Inferior parietal cortex (tissue), 1 donor: ENCODE measurements around the gene PERCC1.

Source experiments
- DNase-seq: peaks from one replicate; pipeline ENCODE4 v3.0.0-alpha.2; 2016; ENCODE audit errors: extremely low spot score

Gene PERCC1

GRCh38 chr16:1450218-1450617, 19.3 kb downstream of the PERCC1 start:
- no peak for DNase-seq

- no peak for DNase-seq
Measured at GRCh38 chr16:1450841-1451240, 20.0 kb downstream of the PERCC1 start.

GRCh38 chr16:1451702-1452392, 21.0 kb downstream of the PERCC1 start:
- no peak for DNase-seq

GRCh38 chr16:1452530-1452929, 21.7 kb downstream of the PERCC1 start:
- DNase-seq: no peak

GRCh38 chr16:1453316-1453715, 22.4 kb downstream of the PERCC1 start:
- no peak for DNase-seq

GRCh38 chr16:1454561-1454960, 23.7 kb downstream of the PERCC1 start:
- no peak for DNase-seq

- DNase-seq: no peak
Measured at GRCh38 chr16:1455190-1456171, 24.6 kb downstream of the PERCC1 start.

- no peak for DNase-seq
Measured at GRCh38 chr16:1456951-1457350, 26.1 kb downstream of the PERCC1 start.

GRCh38 chr16:1457489-1458245, 26.8 kb downstream of the PERCC1 start:
- DNase-seq: no peak

GRCh38 chr16:1458336-1458976, 27.6 kb downstream of the PERCC1 start:
- peak; percentile 9 for DNase-seq

GRCh38 chr16:1458977-1459341, 28.1 kb downstream of the PERCC1 start:
- no peak for DNase-seq

- DNase-seq: no peak
Measured at GRCh38 chr16:1459967-1460366, 29.1 kb downstream of the PERCC1 start.

- no peak for DNase-seq
Measured at GRCh38 chr16:1460602-1461138, 29.8 kb downstream of the PERCC1 start.

- no peak for DNase-seq
Measured at GRCh38 chr16:1461146-1461545, 30.3 kb downstream of the PERCC1 start.

- DNase-seq: no peak
Measured at GRCh38 chr16:1464196-1464893, 33.5 kb downstream of the PERCC1 start.

GRCh38 chr16:1464894-1465566, 34.2 kb downstream of the PERCC1 start:
- no peak for DNase-seq

- no peak for DNase-seq
Measured at GRCh38 chr16:1465567-1465915, 34.7 kb downstream of the PERCC1 start.

- DNase-seq: no peak
Measured at GRCh38 chr16:1466054-1466453, 35.2 kb downstream of the PERCC1 start.

- DNase-seq: no peak
Measured at GRCh38 chr16:1466968-1467521, 36.2 kb downstream of the PERCC1 start.

- no peak for DNase-seq
Measured at GRCh38 chr16:1468426-1468810, 37.5 kb downstream of the PERCC1 start.
